DMS 273 (cell line): ENCODE data around the gene PPFIA4.
"Not testable (repeated sequence)": the region's sequence is repeated elsewhere in the genome, so short reads cannot be mapped to it uniquely, and the experiment has no call there.

Experiments used
- DNase-seq: peaks from one replicate; lab custom pipeline; 2025; ENCODE audit not compliant: unreplicated experiment; lab: John Stamatoyannopoulos, UW

Gene PPFIA4

DNA sequence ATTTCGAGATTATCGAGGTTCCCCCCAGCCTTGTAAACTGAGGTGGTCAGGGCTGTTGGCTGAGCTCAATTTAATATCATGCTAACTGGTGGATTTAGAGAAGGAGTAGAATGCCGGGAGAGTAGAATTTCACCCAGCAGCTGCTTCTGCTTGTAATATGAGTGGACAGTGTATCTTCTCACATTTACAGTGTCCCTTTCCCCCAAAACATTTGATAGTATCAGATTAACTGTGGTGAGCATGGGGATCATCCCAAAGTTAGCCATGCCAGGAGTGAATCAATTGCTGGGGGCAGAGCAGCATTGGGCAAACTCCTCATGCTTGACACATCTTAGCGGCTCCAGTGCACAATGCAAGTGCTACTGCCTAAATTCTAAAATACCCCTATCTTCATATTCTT is 9.2 kb upstream of the PPFIA4 start:
- no peak for DNase-seq

DNA sequence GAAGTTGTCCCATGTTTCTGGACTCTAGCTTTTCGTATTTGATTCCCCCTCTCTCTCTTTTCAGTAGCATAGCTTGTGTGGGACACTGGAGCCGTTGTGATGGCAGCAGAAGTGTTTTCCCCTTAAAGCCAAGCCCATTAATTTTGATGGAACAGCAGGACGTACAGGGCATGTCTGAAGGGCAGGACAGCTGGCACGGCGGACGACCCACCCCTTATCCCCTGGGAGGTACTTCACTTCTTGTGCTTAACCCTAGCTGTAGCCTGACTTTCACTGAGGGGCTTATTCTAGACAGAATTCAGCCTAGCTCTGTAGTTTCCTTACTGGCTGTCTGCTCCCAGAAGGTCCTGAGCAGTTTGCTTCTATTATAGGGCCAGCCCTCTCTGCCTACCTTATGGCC is 8.6 kb upstream of the PPFIA4 start:
- DNase-seq, result peak; percentile 15

DNA sequence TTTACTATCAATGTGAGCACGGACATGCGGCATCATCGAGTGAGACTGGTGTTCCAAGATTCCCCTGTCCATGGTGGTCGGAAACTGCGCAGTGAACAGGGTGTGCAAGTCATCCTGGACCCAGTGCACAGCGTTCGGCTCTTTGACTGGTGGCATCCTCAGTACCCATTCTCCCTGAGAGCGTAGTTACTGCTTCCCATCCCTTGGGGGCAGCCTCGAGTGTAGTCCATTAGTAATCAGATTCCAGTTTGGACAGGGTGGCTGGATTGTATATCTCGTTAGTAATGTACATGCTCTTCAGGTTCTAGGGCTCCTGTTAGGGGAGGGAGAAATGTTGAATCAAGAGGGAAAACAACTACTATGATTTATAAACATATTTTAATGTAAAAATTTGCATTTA is 3.4 kb upstream of the PPFIA4 start:
- not testable (repeated sequence) for DNase-seq

DNA sequence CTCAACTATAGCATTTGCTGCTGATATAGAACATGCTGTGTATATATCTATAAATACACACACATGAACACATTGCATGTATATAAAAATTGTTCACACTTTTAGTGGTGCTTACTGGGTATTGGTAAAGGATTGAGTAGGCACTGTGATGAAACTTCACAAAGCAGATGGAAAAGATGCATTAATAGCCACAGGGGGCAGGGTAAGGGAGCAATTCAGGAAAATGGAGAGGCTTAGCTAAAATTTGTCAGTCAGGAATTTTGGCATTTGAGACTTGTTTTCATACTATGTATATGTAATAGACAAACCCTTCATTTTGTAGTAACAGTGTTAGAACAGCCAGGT is 633 bp upstream of the PPFIA4 start:
- no peak for DNase-seq

DNA sequence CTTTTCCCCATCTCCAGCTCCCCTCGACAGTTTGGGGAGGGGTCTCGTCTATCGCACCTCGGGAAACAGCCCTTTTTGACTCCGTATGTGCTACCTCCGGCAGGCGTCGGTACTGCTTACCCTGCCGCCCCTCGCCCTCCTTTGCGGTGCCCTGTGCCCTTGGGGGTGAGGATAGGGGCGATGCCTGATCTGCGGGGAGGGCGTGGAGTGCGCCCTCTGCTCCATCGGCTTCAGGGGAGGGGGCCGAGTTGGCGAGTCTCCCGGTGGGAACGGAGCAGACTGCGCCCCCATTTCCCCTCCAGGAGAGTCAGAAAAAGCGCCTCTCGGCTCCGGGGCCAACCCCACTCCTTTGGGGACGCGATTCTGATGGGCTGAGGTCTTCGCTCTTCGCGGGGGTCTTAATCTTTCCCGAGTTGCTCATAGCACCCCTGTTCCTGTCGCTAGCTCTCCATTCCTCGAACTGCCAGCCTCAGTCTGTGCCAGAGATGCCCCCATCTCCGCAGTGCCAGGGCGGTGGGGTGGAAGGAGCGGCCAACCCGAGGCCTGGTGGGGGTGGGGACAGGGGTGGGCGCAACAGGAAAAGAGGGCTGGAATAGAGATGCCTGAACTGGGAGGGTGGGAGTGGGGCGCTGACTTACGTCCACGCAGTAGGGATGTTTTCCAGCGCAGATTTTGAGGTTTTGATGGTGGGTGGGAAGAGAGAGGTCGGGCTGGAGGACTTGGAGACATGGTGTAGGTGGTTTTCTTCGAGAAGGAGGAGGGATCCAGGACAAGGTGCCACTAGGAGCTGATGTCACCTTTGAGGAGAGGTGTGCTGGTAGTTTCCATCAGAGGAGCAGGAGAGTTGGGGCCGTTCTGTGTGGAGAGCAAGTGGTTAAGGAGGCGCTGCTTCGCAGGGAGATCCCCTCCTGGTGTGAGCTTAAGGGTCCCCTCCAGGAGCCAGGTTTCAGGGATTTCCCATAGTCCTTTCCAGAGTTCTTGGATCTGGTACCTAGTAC is 674 bp downstream of the PPFIA4 start:
- peak; percentile 59 for DNase-seq

DNA sequence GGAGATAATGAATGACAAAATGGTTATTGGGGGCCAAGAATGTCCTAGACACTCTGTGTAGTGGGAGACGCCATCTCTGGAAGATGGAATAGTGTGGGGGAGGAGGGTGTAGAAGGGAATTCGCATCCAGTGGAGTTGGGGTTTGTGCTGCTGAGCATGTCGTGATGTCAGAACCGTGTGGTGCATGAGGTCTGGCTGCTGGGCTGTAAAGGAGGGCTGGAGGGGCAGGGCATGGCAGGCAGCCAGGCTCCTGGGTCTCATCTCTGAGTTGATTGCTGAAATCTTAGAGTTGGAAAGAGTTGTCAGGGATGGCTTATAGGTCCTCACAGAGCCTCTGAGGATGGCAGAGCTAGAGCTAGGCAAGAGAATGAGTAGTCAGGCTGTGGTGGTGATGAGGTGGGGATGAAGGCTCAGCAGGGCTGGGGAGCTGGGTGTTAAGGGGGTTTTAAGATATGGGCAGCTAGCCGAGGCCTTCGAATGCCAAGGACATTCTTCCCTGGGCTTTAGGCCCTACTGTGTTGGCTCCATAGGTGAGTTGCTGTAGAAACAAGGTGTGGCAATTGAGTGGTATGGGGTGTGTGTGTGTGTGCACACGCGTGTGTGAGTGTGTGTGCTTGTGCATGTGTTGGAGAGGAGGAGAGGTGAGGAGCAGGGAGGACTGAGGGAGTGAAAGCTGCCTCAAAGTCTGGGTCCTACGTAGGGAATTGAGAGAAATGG is 1.9 kb downstream of the PPFIA4 start:
- peak; percentile 69 for DNase-seq

DNA sequence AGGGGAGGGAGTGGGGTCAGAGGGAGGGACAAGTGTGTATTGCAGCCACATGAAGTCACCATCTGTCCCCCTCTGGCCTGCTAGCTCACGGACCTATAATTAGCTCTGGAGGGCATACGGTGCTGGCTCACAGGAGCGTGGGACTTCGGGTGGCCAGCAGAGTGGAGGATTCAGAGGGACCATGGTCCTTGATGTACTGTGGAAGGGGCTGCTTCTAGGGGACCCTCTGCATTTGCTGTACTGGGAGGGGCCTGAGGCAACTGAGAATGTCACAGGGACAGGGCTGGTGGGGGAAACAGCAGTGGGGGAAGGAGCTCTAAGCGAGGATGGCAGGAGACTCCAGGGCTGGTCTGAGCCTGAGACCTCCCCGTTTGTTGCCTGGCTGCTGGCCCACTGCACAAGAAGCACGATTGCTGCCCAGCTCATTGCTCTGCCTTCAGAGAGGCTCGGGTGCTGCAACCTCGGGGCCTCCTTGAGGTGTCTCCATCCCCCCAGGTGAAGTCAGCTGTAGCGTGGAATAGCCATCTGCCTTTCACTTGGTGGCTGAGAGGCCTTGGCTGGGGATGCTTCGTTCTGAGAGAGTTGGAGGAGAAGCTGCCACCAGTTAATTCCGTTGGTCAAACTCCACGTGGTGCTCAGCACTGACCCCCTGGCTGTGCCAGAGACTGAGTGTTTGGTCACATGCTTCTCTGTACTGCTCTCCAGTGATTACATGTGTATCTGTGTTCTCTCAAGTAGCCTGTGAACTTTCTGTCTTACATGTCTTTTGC is 2.7 kb downstream of the PPFIA4 start:
- DNase-seq, result peak; percentile 78

DNA sequence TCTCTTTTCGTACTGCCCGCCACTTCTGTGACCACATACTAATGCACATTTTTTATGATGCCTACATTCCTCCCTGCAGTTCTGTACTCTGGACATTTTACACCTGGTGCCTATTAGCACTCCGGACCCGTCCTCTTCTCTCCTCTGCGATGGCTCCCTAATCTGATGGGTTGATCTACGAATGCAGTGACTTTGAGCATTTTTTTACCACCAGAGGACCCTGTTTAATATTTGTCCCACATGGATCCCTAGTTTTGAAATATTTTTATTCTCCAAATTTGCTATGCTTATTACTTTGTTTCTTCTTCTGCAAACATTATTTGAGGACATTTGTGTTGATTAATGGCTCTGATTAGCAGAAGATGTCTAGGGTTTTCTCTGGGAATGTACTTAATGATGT is 5.2 kb downstream of the PPFIA4 start:
- DNase-seq, result peak; percentile 53

DNA sequence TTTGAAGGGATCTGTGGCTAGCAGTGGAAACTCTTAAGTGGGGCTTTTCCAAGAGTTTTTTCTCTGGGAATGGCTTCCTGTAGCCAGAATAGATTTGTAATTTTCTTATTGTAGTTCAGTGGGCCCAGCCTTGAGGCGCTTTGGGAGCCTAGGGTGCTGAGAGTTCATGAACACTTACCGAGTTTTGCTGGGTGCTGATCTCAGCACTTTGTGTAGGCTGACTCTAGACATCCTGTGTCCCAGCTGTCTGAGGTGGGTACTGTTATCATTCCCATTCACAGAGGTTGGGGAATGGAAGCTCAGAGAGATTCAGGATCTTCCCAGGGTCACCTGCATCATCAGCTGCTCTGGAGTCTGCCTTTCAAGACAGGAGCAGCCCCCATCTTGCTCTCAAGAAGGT is 7.0 kb downstream of the PPFIA4 start:
- DNase-seq, result no peak

DNA sequence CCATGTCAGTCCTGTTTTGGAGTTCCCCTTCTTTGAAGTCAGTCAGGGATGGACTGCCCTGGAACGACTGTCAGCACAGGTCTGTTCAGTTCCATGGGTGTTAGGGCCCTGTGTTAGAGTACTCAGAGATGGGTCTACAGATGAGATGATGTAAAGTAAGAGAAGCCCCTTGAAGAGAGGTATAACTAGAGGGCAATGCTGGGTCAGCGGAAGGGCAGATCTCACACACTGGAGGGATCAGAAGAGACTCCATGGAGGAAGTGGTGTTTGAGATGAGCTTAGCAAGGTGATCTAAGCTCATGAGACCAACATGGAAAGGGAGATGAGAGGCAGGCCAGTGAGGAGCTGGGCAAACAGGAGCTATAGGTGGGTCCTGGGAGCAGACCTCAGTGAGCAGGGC is 7.6 kb downstream of the PPFIA4 start:
- no peak for DNase-seq

DNA sequence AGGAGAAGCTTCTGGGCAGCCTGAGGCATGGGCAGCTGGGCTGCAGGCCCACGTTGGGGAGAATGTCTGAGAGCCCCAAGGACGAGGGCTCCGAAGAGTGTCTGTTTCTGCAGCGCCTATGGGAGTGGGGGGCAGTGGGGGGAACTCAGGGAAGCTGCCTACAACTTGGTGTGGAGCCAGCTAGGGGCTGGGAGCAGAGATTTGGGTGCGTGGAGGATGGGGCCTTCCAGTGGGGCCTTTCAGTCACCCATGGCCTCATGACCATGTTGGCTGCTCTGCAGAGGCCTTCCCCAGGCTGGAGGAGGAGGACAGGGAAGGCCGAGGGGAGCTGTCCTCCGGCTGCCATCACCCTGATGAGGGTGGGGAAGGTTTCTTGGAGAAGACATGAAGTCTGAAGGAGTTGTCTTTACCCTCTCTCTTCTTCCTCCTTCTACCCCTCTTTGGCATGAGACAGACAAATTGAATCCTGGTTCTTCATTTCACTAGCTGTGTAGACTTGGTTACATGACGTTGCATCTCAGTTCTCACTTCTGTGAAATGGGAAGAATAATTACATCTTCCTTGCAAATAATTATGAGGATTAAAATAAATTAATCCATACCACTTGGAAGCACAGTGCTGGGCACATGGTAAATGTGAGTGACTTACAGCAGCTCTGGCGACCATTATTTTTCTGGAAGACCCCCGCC is 8.3 kb downstream of the PPFIA4 start:
- DNase-seq, result no peak

DNA sequence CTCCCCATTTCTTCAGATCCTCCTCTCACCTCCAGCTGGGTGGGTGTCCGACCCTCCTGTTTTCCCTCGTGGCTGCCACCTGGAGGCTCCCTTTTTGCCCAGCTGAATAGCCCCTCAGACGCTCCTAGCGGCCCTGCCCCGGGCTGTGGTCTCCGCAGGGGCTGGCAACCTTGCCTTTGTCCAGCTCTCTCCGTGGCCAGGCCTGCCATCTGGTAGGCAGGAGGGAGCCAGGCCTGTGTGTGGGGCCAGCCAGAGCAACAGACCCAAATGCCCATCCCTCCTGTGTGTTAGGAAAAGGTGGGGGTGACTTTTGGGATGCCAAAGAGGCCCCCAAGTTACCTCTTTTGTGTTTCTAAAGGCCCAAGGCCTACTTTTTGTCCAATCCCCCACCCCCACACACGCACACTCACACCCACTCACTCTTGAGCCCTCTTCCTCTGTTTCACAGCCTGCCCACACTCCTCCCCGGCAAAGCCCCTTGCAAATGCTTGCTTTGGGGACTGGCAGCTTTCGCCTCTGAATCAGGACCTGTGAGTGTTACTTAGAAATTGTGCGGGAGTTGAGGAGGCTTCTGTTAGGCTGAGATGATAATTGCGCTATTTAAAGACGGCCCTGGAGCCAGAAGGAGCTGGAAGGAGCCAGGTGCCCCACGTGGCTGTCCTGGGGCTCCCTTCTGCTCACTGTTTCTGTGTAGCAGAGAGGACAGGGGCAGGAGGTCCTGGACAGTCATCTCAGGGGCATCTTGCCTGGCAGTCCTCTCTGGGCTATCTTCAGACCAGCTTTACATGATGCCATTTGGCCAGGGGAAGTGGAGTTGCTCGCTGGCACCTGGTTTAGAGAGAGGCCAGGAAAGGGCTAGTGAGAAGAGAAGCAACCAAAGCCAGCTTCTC is 9.1 kb downstream of the PPFIA4 start:
- DNase-seq, result peak; percentile 56

DNA sequence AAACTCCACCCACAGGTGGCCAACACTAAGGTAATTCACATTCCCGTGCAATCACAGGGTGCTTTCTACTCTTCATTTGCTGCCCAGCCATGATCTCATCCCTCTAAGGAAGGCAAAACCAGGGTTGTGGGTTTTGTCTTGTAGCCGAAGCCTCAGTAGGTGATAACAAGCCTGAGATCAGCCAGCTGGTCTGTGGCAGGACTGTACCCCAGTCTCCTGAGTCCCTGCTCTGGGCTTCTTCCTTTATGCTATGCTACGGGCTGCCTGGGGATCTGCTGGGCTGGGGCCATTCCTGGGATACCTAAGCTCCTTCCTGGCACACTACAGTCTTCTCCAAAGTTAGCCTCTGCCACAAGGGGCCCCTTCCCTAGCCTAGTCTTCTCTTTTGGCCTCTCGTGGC is 9.8 kb downstream of the PPFIA4 start:
- peak; percentile 71 for DNase-seq

DNA sequence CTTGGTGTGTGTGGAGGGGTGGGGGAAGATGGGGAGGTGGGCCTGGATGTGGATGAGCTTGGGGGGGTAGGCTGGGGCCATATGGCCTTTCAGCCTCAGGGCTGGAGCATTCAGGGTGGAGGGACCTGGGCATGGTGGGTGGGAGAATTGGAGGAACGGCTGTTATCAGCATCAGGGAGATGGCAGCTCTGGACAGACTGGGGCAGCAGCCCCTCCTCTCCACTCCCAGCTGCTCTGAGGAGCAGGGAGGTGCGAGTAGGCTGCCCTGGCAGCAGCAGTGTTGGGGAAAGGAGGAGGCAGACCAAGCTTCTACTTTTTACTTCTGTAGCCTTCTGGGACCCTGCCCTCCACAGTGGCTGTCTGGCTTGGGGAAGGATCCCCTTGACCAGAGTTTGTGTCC is 10.2 kb downstream of the PPFIA4 start:
- DNase-seq, result peak; percentile 84

DNA sequence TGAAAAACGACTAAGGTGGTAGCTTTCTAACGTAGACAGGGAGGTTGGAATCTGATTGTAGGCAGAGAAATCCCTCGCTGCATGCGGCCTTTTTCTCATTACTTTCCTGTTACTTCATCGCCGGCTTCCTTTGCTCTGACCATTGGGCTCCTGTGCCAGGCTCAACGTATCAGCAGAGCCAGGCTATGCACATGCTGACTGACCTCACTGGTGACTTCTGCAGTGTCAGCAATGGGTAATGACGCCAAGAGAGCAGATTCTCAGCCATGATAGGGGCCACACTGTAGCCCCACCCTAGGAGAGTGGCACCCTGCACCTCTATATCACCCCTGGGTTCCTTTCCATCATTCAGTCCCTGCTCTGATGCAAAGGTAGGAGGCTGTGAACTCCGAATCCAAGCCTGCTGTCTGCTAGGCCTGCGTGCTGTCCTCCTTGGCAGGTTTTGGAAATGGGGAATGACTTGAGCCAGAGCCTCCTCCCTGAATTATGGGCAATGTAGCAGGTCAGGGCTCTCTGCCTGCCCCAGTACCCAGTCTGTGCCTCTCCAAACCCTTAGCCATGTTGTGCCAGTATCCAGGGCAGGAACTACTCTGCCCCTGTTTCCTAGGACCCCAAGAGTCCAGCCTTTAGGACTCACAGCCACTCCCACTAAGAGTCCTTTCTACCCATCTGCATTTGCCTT is 11.4 kb downstream of the PPFIA4 start:
- DNase-seq, result no peak

DNA sequence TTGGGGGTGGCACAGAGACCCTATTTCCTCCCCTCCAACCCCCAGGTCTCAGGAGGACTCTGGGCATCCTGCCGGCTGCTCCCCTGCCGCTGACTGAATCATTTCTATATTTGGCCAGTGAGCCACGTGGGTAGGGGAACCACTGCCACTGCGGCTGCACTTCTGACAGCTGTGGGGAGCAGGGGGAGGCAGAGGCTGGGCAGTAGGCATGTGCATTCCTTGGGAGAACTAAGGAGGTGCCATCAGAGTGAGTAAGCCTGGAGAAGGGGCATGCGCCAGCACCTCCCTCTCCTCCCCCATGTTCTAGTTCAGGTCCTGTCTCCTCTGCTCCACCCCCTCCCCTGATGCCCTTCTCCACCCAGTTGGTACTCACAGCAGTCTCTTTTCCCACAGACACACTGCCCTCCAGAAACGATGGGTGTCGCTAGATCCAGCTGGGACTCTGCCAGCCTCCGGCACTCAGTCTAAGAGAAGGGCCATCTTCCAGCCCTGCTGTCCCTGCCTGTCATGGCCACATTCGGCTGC is 12.0 kb downstream of the PPFIA4 start:
- peak; percentile 90 for DNase-seq

DNA sequence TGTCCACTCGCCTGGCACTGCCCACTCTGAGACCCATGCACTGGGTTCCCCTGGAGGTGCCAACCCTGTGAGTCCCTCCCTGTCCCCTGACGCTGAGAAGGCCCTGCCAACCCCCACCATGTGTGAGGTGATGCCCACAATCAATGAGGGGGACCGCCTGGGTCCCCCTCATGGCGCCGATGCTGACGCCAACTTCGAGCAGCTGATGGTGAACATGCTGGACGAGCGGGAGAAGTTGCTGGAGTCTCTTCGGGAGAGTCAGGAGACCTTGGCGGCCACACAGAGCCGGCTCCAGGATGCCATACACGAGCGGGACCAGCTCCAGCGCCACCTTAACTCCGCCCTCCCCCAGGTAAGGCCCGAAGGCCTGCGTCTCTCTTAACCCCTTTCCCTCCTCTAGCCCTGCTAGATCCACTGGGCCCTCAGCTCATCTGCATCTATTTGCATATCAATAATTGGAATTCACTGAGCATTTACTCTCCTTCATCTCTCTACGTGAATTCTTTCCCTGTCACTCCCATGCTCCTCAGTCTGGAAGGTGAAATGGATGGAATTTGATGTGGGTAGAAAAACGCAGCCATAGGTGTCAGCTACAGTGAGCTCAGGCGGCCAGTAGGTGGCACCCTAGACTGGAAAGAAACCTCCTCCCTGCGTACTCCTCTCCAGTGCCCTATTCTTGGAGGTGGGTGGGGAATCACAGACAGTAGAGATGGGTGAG is 12.8 kb downstream of the PPFIA4 start:
- peak; percentile 86 for DNase-seq
